Fibroblast of skin of right quadriceps (primary cell): Measurements from ENCODE around the gene ETV3.
"Not testable (repeated sequence)": the region's sequence is repeated elsewhere in the genome, so short reads cannot be mapped to it uniquely, and the experiment has no call there.

Experiments
- DNase-seq: peaks from one replicate; pipeline ENCODE4 v3.0.0-alpha.2; 2013

The ETV3 gene

GRCh38 chr1:157138220-157139051, at the start of gene ETV3:
Gene ETV3, minus strand, starts transcription at chr1:157138395. Its CDS starts 2,043 bp downstream, at chr1:157136352.
- DNase-seq: peak; percentile 92

DNA sequence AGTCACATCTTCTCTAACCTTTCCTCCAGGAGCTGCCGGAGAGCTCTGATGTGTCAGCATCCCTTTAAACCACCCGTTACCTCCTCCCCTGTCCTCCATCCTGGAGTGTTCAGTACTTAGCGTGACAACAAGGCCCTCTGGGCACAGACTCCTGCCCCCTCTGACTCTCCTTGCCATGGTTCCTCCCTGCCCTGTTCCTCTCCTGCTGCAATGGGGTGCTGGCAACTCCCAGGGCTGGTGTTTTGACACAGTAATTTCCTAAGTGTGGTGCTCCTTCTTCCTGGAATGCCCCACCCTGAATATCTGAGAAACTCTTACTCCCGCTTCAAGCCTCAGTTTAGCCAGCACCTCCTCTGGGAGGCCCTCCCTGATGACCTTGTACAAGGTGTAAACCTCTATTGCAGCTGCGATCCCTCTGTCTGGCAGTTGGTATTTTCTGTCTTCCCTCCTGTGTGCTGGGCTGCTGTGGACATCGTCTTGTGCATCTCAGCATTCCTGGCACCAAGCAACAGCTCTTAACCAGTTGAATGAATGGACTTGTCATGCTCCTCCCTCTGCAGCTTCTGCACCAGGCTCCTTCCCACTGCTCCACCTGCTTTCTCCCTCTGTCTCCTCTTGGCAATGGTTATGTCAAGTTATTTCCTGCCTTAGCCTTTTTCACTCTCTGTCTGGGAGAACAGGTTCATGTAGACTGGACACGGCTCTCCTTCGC, 48.2 kb upstream of the ETV3 start:
- no peak for DNase-seq

GRCh38 chr1:157183870-157184269, 45.7 kb upstream of the ETV3 start:
- DNase-seq: no peak

DNA sequence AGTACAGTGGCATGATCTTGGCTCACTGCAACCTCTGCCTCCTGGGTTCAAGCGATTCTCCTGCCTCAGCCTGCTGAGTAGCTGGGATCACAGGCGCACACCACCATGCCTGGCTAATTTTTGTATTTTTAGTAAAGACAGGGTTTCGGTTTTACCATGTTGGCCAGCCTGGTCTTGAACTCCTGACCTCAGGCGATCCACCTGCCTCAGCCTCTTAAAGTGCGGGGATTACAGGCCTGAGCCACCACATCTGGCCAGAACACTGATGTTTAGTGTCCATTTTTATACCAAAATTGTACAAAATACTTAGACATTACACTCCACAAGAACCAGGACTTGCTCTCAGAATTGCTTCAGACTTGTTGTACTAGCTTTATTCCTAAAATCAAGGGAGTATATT, 44.2 kb upstream of the ETV3 start:
- not testable (repeated sequence) for DNase-seq

GRCh38 chr1:157181790-157182189, 43.6 kb upstream of the ETV3 start:
- no peak for DNase-seq

- DNase-seq: no peak
Observed at GRCh38 chr1:157181258-157181657, 43.1 kb upstream of the ETV3 start.

DNA sequence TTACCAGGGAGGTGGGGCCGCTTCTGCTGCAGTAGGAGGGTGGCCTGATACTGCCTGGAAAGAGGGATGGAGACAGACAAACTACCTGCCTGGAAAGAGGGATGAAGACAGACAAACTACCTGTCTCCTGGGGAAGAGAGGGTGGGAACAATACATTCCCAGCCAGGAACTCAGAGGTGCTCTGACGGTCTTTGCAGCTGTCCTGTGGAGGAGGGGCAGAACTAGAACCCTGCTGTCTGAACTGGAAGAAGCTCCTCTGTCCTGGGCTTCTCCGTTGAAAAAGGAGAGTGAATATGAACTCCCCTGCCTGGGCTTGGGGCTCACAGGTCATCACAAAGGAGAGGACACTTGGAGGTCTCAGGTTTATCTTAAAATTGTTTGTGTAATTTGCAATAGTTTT, 40.3 kb upstream of the ETV3 start:
- DNase-seq: no peak

DNA sequence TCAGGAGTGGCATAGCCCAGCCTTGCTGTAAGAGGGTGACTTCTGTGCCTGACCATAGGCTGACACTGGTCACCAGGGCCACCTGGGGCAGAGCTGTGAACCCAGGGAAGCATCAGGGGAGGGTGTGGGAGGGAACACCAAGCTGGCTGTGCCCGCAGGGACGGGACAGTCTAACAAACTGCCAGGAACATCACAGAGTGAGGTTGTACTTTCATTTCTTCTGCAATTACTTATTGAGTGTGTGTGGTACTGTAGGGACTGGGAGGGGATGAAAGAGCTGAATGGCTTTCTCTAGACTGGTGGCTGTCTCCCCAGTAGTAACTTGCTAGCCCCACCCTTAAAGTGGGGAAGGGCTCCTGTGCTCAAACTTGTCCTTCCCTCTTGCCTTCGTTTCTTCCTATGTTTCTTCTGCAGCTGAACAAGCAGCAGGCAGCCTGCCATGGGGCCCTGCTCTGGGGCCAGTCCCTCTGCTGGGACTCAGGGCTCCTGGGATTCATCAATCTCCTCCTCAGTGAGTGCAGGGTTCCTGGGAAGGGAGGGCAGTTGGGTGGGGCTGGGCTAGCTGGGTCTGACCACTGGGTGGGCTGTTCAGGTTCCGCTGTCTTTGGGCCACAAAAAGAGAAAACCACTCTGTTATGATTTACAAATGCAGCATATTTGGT, 39.7 kb upstream of the ETV3 start:
- DNase-seq: no peak

DNA sequence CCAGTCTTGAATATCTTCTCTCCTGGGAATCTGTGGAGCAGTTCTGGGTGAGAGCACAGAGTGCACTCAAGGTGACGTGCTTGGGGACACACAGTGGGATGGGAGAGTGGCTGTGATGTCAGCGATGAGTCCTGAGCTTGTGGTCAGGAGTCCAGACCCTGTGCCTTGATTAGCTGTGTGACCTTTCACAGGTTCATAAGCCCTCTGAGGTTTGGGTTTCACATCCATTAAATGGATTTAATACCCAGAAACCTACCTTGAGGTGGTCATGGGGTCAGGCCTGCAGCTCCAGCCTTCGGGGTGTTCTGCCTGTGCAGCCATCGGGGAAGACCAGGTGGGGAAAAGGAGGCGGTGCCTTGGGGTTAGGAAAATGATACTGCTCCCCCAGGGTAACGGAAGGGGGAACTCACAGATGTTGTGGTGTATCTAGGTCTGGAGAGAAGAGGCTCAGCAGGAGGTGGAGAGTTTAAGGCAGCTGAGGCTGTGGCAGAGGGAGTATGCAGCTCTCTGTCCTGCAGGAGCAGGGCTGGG, 38.5 kb upstream of the ETV3 start:
- DNase-seq: no peak

DNA sequence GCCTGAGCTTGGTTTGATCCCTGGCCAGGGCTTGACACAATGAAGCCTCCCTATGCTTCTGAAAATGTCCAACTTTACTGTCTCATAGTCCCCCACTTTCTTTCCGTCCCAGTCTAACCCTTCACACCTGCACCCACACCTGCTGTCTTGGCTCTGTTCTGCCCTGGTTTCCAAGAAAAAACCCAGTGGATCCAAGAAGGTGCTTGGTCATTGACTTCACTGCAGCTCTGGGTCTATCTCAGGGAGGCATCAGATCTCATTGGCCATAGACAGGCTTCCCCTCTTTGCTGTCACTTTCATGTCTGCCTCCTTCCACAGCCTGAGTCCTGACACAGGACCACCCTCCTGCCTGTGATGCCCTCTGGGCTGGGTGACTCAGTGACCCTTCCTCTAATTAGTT, 37.8 kb upstream of the ETV3 start:
- DNase-seq: no peak

DNA sequence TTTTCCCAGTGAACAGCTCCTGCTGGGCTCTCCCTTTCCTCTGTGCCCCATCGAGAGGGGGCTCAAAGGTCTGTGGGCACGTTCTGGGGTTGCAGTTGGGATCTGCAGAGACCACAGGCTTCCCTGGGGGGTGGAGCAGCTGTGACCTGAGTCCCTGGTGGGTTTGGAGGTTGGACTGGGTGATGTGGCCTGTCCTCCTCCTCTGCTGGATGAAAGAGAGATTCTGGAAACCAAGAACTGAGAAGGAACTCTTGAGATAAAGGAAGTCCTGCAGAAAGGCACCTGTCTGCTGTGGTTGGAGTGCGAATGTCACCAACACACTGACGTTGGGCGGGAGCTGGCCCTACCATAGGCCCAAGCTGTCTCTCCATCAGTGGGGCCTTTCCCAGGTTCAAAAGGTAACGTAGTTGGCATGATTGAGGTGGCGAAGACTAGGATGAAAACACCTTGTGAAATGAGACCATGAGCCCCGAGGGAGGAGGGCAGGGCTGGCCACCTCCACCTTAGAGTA, 35.8 kb upstream of the ETV3 start:
- DNase-seq: no peak

DNA sequence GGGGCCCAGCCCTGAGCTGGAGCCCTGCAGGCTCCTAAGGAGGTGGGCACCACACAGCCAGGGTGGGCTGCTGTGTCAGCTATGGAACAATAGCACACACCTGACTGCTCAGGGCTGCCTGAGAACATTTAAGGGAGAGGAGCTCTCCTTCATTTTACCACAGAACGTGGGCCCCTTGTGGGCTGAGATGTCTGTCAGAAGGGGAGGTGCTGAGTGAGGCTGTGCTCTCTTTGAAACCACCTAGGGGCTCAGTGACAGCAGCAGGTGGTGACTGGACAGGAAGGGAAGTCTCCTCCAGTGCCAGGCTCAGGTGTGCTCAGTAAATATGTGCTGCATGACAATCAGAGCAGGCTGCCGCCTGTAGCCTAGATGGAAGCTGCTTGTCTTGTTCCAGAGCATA, 35.0 kb upstream of the ETV3 start:
- not testable (repeated sequence) for DNase-seq

GRCh38 chr1:157172591-157172990, 34.4 kb upstream of the ETV3 start:
- DNase-seq: not testable (repeated sequence)

- DNase-seq: not testable (repeated sequence)
Observed at GRCh38 chr1:157171903-157172503, 33.8 kb upstream of the ETV3 start.

- DNase-seq: peak; percentile 18
Observed at GRCh38 chr1:157170677-157171515, 32.7 kb upstream of the ETV3 start.

DNA sequence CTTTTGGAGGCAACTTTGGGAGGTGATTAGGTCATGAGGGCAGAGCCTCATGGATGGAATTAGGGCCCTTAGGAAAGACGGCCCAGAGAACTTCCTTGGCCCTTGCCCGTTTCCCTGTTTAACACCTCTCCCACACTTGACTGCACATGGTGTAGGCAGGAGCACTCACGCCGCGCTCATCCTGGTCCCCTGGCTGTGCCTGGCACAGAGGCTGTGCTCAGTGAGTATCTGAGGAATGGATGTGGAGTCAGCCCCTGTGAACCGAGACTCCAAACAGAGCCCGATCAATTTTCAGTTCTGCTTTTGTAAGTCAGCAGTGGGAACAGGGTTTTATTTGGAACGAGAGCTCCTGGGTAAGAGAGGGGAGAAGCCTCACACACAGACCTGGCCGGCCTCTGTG, 29.8 kb upstream of the ETV3 start:
- no peak for DNase-seq

DNA sequence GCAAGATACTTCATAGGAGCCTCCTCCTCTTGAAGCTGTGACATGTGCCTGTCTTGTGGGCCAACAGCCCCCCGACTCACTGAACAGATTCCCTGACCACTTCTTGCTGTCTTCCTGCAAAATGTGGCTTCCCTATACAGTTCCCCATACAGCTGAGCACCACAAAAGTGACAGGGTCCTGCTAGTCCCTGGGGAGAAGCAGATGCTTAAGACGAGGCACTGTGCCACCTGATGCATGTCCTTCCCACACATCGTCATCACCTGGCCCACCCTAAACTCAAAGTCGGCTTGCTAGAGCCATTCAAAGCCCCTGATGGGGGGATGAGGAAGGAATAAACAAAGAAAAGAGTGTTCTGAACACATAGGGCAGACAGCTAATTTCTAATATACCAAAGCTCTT, 29.2 kb upstream of the ETV3 start:
- no peak for DNase-seq

DNA sequence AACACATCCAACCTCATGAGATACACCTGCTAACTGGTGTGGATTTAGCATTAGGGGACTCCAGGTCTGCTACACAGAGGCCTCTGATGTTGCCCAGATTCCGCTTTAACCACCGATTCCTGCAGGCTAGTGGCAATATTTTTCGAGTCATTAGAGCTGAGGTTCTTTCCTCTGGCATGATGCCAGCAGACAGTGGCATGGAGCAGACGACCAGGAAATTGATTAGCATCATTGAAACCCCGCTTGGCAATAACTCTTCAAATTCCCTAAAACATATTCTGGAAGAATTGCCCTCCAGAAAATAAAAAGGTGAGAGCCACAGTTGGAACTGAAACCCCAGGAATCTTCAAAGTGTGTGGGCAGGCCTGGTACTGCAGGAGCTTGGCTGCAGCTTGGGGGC, 28.4 kb upstream of the ETV3 start:
- DNase-seq: no peak

DNA sequence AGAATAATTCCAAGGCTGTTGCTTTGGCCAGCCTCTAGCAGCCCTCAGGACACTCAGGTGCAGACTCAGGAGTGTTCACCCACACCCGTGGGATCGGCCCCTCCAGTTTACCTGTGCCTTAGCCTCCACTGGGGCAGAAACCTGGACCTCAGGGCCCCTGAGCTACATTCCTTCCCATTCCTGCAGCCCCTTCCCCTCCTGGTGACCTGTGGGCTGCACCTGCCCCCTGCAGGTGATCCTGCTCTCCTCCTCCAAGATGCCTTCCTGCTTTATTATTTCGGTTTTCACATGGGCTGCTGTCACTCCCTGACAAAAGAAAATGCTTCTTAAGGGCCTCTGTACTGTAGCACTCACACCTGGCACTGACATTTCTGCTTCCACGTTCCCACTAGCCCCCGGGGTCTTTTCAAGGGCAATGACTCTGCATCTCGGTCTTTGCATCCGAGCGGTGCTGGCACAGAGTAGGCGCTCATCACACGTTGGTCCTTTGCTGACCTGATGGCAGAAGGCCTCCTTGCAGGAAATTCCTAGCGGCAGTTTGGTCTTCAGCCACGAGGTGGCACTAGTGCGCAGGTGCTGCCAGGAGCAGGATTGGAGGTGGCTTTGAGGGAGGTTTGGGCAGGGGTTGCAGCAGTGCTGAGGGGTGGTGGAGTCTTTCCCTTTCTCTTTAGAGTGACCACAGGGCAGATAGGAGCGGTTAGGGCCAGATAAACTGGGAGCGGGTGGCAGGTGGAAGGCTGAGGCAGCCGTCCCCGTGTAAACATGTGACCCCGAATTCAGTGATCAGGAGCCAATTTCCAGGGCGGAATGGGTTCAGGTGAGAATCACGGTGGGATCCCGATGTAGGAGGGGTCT, 25.3 kb upstream of the ETV3 start:
- peak; percentile 37 for DNase-seq

GRCh38 chr1:157162345-157162744, 24.1 kb upstream of the ETV3 start:
- no peak for DNase-seq

DNA sequence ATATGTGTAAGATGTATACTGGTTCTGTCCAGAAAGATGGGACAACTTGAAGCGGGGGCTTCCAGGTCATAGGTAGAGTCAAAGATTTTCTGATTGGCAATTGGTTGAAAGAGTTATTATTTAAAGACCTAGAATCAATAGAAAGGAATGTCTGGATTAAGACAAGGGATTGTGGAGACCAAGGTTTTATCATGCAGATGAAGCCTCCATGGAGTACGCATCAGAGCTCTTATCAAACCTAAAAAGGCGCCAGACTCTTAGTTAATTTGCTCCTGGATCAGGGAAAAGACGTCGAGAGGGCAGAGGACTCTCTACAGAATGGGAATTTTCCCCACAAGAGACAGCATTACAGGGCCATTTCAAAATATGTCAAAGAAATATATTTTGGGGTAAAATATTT, 23.7 kb upstream of the ETV3 start:
- no peak for DNase-seq
